IPS-NIHi7 (cell line): ENCODE data around the gene FUOM.

Source experiments
- DNase-seq: peaks from one replicate; pipeline ENCODE4 v3.0.0; 2012; ENCODE audit warnings: mixed read lengths; ENCODE audit errors: extremely low spot score

Gene FUOM

GRCh38 chr10:133366751-133367150 is 8.9 kb upstream of the FUOM start:
- DNase-seq = no peak

GRCh38 chr10:133366130-133366478 is 8.3 kb upstream of the FUOM start:
- DNase-seq = no peak

- DNase-seq = no peak
Observed at GRCh38 chr10:133365461-133366129, 7.8 kb upstream of the FUOM start.

GRCh38 chr10:133364645-133365431 is 7.0 kb upstream of the FUOM start:
- DNase-seq = no peak

- no peak for DNase-seq
Observed at GRCh38 chr10:133362846-133363245, 5.0 kb upstream of the FUOM start.

- DNase-seq = no peak
Observed at GRCh38 chr10:133361773-133362441, 4.1 kb upstream of the FUOM start.

- DNase-seq = no peak
Observed at GRCh38 chr10:133361227-133361626, 3.4 kb upstream of the FUOM start.

GRCh38 chr10:133359972-133360610 is 2.3 kb upstream of the FUOM start:
- no peak for DNase-seq

GRCh38 chr10:133359554-133359971 is 1.7 kb upstream of the FUOM start:
- DNase-seq = no peak

GRCh38 chr10:133358925-133359310 is 1.1 kb upstream of the FUOM start:
- no peak for DNase-seq

- no peak for DNase-seq
Observed at GRCh38 chr10:133358162-133358924, 524 bp upstream of the FUOM start.

- DNase-seq = no peak
Observed at GRCh38 chr10:133356549-133357284, 1.1 kb downstream of the FUOM start.

GRCh38 chr10:133355991-133356390 is 1.8 kb downstream of the FUOM start:
- DNase-seq = no peak

- no peak for DNase-seq
Observed at GRCh38 chr10:133355266-133355665, 2.6 kb downstream of the FUOM start.

GRCh38 chr10:133354672-133355240 is 3.1 kb downstream of the FUOM start:
- no peak for DNase-seq

GRCh38 chr10:133353988-133354605 is 3.7 kb downstream of the FUOM start:
- no peak for DNase-seq

GRCh38 chr10:133353202-133353959 is 4.4 kb downstream of the FUOM start:
- DNase-seq = no peak

GRCh38 chr10:133351408-133352318 is 6.2 kb downstream of the FUOM start:
- peak; percentile 60 for DNase-seq
